ENCODE results near the gene FRMD4A.
"Not testable (repeated sequence)": the region's sequence is repeated elsewhere in the genome, so short reads cannot be mapped to it uniquely, and the experiment has no call there.

FRMD4A gene

DNA sequence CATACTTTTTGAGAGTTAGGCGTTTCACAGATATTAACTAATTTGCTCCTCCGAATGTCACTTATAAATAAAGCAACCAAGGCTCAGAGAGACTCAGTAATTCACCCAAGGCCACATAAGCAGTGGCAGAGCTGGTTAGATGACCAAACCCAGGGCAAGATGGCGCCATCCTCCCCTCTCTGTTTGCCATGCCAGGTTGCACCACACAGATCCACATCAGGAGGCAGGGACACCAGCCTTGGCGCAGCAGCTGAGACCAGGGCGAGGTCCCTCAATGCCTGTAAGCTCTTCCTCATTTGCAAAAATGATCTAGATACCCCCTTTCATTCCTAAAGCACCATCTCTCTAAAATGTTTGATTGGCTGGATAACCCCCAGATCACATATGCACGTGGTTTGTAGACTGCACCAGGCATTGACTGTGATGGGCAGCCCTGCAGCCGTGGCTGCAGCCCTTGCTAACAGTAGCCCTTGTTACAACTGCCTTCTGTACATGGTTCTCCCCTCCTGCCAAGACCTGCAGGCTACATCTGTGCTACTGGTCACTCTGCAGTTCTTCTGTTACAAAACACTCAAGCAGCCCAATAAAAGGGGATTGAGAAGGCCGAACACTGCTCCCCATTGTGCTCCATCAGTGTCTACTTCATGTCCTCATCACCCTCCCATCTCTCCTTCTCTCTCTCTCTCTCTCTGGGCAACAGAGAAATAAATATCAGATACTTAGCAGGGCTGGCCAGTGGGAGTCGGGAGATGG lies 445.3 kb downstream of the FRMD4A start:
- no peak for DNase-seq (ENCODE audit: low read depth, low spot score)

DNA sequence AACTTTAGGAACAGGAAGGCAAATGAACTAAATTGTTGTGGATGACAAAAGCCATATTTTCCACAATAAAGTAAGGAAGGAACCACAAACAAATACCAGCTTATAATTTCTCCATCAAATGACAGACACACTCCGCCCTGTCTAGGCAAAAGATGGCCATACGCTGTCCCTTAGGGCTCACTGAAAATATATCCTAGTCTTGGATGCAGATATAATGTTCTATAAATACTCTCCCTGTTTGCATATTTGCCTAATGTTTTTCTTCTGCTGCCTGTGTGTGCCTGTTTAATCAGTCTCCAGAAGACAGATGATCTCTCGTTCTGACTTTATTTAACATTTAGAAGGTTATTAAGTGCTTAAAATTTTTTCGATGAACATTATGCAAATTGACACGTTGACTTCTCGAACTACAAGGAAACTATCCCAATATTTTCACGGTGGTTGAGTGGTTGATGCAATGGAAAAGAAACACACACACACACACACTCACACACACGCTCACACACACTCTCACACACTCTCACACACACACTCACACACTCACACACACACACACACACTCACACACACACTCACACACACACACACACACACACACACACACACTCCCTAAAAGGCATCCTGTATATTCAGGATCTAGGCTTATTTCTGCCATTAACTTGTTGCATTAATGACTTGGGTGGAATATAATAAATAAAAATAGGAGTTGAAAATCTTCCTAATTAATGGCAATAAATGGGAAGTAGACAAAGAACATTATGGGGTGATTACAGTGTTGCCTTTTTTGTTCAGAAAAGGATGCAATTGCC lies 446.9 kb downstream of the FRMD4A start:
- no peak for DNase-seq (ENCODE audit: low read depth, low spot score)

DNA sequence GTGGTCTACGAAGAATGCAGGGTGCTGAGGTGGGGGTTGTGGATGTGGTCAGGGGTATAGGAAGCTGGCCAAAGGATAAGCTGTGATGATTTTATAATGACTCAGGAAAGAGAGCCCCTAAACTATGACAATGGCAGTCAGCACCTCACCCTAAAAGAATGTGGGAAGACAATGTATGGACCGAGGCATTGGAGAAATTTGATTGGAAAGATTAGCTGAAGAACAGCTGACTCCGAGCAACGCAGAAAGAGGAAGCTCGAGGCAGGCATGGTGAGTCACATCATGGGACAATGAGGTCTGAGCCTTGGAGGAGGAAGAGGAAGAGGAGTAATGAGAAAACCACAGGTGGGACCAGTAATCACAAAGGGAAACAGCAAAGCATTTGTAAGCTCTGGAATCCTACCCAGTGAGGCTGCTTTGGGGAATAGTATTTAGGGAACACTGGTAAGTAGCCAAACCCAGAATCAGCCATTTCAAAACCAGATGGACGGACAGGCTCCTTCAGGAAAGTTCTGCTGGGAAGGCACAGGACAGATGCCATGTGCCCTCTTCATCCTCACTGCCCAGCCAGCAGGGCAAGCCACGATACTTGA lies 448.5 kb downstream of the FRMD4A start:
- DNase-seq (ENCODE audit: low read depth, low spot score), result no peak

GRCh38 chr10:13880760-13881159 lies 450.0 kb downstream of the FRMD4A start:
- DNase-seq (ENCODE audit: low read depth, low spot score), result no peak

- no peak for DNase-seq (ENCODE audit: low read depth, low spot score)
Measured at GRCh38 chr10:13877154-13877909, 453.4 kb downstream of the FRMD4A start.

DNA sequence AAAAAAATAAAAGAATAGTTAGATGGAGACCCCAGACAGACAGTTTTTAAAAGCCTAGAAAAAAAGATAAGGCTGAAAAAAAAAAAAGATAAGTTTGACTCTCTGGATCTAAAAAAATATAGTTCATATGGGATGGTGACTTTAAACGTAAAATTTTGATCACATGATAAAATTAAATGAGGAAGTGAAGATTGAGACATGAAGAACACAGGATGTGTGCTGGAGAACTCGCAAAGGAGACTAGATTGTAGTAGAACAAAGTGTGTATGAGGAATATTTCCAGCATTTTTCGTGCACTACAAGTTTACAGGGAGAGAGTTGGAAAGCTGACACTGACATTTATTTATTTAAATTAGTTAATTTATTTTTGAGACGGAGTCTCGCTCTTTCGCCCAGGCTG lies 457.5 kb downstream of the FRMD4A start:
- no peak for DNase-seq (ENCODE audit: low read depth, low spot score)

GRCh38 chr10:13872411-13872810 lies 458.3 kb downstream of the FRMD4A start:
- DNase-seq (ENCODE audit: low read depth, low spot score), result no peak

DNA sequence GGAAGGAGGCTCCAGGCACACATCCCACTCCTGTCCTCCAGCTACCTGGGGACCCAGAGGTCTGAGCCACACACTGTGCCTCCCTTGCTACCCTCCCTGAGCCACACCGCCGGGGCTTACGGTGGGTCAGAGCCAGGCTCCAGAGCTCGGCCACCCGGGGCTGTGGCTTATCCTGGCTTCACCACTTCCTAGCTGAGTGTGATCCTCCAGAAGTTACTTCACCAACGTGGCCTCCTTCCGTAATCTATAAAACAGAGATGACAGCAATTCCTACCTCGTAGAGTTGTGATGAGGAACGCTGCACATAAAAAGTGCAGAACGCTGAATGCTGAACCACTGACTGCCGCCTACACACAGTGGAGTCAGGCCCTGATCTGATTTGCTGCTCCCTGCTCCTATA lies 458.9 kb downstream of the FRMD4A start:
- DNase-seq (ENCODE audit: low read depth, low spot score), result no peak

DNA sequence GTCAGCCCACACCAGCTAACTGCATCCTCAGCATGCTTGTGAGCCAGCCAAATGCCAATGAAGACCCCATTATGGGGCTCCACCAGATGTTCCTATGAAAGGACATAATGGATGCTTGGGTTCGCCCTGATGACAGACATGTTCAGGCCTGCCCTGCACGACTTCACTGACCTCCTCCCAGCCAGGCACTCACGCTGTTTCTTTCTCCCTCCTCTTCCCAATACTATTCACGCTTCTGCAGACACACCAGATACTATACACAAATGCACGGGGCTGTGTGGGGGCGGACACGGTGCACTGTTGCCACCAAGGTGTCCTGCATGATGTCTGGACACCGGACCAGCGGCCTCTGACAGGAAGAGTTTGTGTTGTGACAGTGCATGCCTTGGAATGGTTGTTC lies 459.7 kb downstream of the FRMD4A start:
- DNase-seq (ENCODE audit: low read depth, low spot score), result no peak

GRCh38 chr10:13869295-13869664 lies 461.4 kb downstream of the FRMD4A start:
- no peak for DNase-seq (ENCODE audit: low read depth, low spot score)

DNA sequence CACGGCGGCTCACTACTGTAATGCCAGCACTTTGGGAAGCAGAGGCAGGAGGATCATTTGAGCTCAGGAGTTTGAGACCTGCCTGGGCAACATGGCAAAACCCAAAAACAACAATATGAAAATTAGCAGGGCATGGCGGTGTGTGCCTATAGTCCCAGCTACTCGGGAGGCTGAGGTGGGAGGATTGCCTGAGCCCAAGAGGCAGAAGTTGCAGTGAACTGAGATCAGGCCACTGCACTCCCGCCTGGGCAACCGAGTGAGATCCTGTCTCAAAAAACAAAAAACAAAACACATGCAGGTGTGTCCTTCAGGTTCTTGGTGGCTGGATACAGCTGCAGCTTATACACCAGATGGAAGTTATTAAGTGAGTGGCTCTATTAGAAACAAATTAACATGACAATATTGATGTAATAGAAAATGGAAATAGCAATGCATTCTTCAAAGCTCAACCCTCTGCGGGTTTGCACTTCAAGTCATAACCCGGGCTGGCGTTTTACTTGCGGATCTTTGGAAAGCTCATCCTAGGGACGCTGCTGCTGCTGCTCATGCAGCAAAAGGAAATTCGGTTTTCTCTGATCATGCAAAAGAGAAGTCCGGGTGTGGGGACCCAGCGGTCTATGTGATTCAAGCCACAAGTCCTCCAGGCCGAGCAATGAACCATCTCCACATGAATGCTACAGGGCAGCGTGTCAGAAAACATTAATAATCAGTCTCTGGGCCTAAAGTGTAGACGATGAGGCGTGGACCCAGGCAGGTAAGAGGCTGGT lies 462.0 kb downstream of the FRMD4A start:
- DNase-seq (ENCODE audit: low read depth, low spot score), result no peak

- no peak for DNase-seq (ENCODE audit: low read depth, low spot score)
Measured at GRCh38 chr10:13867822-13868221, 462.9 kb downstream of the FRMD4A start.

GRCh38 chr10:13865758-13866491 lies 464.8 kb downstream of the FRMD4A start:
- DNase-seq (ENCODE audit: low read depth, low spot score), result no peak

- DNase-seq (ENCODE audit: low read depth, low spot score), result not testable (repeated sequence)
Measured at GRCh38 chr10:13865220-13865619, 465.5 kb downstream of the FRMD4A start.

DNA sequence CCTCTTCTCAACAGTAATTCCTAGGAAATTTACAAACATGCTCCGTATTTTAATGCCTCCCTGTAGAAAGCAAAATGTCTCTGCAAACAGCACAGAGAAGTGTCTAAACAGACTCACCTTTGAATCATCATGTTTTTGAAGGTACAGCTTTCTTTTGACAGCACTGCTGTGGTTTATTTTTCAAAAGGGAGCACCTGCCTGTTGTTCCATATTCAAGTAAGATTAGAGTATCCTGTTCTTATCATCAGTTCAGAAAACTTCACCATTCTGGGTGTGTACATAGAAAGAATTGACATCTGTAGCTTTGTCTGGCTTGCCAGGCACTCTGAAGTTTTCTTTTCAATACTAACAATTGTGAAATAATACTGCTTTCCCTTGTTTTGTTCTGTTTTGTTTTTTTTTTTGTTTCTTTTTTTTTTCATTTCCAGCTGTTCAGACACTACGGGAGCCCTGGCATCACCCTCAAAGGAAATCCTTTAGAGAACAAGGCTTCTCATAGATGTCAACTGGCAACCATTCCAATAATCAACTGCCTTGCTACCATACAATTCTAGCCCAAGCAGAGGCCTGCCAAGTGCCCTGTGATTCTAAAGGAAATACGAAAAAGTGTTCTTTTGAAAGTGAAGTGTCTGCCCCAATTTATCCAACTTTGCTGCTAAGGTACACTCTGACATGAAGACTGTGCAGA lies 468.0 kb downstream of the FRMD4A start:
- DNase-seq (ENCODE audit: low read depth, low spot score), result no peak

GRCh38 chr10:13860886-13861285 lies 469.8 kb downstream of the FRMD4A start:
- DNase-seq (ENCODE audit: low read depth, low spot score), result no peak

- DNase-seq (ENCODE audit: low read depth, low spot score), result no peak
Measured at GRCh38 chr10:13859979-13860654, 470.6 kb downstream of the FRMD4A start.

- no peak for DNase-seq (ENCODE audit: low read depth, low spot score)
Measured at GRCh38 chr10:13858709-13859108, 472.0 kb downstream of the FRMD4A start.

DNA sequence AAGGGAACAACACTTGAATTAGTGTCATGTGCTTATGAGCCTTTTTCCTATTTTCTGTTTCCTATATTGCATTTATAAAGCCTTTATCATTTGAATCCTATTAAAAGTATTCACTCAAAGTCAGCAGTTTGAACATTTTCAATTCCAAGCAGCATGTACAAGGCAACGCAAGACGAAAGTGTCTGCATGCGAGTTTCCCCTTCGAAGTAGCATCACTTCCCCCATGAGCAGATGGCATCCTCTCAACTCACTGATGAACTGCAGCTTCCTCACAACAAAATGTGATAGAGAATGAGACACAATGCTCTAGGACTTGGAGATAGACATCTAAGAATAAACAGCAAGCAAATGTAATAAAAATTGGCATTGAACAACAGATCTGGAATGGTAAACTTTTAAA lies 473.3 kb downstream of the FRMD4A start:
- no peak for DNase-seq (ENCODE audit: low read depth, low spot score)

Measured in activated CD4-positive, CD25-positive, alpha-beta regulatory T cell treated with anti-CD3 and anti-CD28 coated beads, Interleukin-2, amount 50 U/mL, for 16 hours (primary cell).